ENCODE results near the gene VAC14. TPM values are rescaled to one million over a fixed set of nuclear protein-coding genes. Genes with fewer than 3 reads are reported as not detected.

The VAC14 gene
- polyA plus RNA-seq, 1 donor from 2014 or later, result 8.6 TPM

DNA sequence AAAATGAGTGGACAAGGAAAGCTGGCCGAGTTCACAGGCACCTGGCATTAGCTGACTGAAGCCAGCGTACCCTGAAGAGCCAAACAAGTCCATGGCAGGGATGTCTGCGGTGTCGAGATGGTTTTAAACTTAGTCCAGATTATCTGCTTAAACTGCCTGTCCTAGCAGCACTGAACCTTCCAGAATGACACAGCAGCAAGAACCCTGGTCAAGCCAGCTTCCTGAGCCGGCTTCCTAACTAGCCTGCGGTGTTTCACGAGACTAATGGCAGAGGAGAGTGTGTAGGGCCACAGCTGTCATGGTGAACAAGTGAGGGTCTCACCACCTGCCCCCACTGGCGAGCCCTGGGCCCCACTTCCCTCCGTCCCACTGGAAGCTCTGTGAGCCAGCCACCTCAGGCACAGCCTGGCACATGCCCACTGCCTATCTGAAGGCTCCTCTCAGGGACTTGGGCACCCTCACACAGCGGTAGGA lies 86.3 kb downstream of the VAC14 start:
- H3K9me3 ChIP-seq (ENCODE audit: low read length), result no peaks in the 10 kb centered on the region
- H3K27ac ChIP-seq (ENCODE audit: low read length), result no peak overlapping the region
- no peaks in the 10 kb centered on the region for H3K9me2 ChIP-seq (ENCODE audit: insufficient read depth, low read length)
- H3K79me2 ChIP-seq (replicated peaks; ENCODE audit: insufficient read depth, low read length), result no peaks in the 10 kb centered on the region
- no peaks in the 10 kb centered on the region for H3K27me3 ChIP-seq (ENCODE audit: insufficient read depth, low read depth, low read length)
- TF ChIP-seq EP300 (conservative IDR thresholded peaks at IDR 0.05; ENCODE audit: poor library complexity, severe bottlenecking) (no peak), TAF1 (IDR thresholded peaks at IDR 0.05; ENCODE audit: low read depth) (no peak), POLR2AphosphoS5 (IDR thresholded peaks at IDR 0.05) (no peak), RAD21 (conservative IDR thresholded peaks at IDR 0.05) (no peak), EZH2 (IDR thresholded peaks at IDR 0.05; ENCODE audit: borderline replicate concordance, insufficient read depth, low read length, poor library complexity, severe bottlenecking) (no peak), SMC3 (conservative IDR thresholded peaks at IDR 0.05; ENCODE audit: poor library complexity) (no peak), MXI1 (conservative IDR thresholded peaks at IDR 0.05; ENCODE audit: poor library complexity, severe bottlenecking) (no peak)
- TF ChIP-seq, protein P1, sequence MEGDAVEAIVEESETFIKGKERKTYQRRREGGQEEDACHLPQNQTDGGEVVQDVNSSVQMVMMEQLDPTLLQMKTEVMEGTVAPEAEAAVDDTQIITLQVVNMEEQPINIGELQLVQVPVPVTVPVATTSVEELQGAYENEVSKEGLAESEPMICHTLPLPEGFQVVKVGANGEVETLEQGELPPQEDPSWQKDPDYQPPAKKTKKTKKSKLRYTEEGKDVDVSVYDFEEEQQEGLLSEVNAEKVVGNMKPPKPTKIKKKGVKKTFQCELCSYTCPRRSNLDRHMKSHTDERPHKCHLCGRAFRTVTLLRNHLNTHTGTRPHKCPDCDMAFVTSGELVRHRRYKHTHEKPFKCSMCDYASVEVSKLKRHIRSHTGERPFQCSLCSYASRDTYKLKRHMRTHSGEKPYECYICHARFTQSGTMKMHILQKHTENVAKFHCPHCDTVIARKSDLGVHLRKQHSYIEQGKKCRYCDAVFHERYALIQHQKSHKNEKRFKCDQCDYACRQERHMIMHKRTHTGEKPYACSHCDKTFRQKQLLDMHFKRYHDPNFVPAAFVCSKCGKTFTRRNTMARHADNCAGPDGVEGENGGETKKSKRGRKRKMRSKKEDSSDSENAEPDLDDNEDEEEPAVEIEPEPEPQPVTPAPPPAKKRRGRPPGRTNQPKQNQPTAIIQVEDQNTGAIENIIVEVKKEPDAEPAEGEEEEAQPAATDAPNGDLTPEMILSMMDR (IDR thresholded peaks at IDR 0.05; ENCODE audit: poor library complexity, severe bottlenecking), result no peak
- TF ChIP-seq, protein P2, sequence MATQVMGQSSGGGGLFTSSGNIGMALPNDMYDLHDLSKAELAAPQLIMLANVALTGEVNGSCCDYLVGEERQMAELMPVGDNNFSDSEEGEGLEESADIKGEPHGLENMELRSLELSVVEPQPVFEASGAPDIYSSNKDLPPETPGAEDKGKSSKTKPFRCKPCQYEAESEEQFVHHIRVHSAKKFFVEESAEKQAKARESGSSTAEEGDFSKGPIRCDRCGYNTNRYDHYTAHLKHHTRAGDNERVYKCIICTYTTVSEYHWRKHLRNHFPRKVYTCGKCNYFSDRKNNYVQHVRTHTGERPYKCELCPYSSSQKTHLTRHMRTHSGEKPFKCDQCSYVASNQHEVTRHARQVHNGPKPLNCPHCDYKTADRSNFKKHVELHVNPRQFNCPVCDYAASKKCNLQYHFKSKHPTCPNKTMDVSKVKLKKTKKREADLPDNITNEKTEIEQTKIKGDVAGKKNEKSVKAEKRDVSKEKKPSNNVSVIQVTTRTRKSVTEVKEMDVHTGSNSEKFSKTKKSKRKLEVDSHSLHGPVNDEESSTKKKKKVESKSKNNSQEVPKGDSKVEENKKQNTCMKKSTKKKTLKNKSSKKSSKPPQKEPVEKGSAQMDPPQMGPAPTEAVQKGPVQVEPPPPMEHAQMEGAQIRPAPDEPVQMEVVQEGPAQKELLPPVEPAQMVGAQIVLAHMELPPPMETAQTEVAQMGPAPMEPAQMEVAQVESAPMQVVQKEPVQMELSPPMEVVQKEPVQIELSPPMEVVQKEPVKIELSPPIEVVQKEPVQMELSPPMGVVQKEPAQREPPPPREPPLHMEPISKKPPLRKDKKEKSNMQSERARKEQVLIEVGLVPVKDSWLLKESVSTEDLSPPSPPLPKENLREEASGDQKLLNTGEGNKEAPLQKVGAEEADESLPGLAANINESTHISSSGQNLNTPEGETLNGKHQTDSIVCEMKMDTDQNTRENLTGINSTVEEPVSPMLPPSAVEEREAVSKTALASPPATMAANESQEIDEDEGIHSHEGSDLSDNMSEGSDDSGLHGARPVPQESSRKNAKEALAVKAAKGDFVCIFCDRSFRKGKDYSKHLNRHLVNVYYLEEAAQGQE (IDR thresholded peaks at IDR 0.05; ENCODE audit: borderline replicate concordance), result no peak
- H3K9ac ChIP-seq (ENCODE audit: low read length), result no peak overlapping the region
- no peak overlapping the region for H3K4me2 ChIP-seq (ENCODE audit: low read length)
- H4K20me1 ChIP-seq (ENCODE audit: insufficient read depth), result no peaks in the 10 kb centered on the region
- H3F3A ChIP-seq (ENCODE audit: insufficient read depth, low read length, poor library complexity, severe bottlenecking), result no peaks in the 10 kb centered on the region
- no peak overlapping the region for H3K4me3 ChIP-seq (ENCODE audit: low read length)
- no peak overlapping the region for H2AFZ ChIP-seq (ENCODE audit: low read depth, low read length)
- no peaks in the 10 kb centered on the region for H3K36me3 ChIP-seq (ENCODE audit: insufficient read depth, low read length)

DNA sequence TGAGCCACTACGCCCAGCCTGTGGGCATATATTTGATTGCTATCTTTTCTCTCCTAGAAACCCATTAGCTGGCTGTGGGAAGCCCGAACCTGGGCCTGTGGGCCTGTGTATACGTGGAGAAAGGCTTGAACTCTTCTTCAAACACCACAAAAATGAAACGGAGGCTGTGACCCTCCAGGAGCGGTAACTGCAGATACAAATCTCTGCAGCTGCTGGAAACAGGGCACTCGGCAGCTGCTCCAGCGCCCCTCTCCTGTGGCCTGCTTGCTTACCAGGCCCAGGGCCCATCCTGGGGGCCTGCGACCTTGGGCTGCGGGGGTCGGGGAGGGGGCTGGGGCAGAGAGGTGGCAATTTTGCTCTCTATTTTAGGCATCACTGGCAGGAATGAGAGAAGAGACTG lies 87.1 kb downstream of the VAC14 start:
- Histone ChIP-seq H3K9ac (ENCODE audit: low read length) (no peak overlapping the region), H3K4me2 (ENCODE audit: low read length) (no peak overlapping the region), H3K79me2 (replicated peaks; ENCODE audit: insufficient read depth, low read length) (no peaks in the 10 kb centered on the region), H3K27me3 (ENCODE audit: insufficient read depth, low read depth, low read length) (no peaks in the 10 kb centered on the region), H3K4me3 (ENCODE audit: low read length) (no peak overlapping the region), H2AFZ (ENCODE audit: low read depth, low read length) (no peak overlapping the region), H3K9me3 (ENCODE audit: low read length) (no peaks in the 10 kb centered on the region), H3K36me3 (ENCODE audit: insufficient read depth, low read length) (no peaks in the 10 kb centered on the region), H3K9me2 (ENCODE audit: insufficient read depth, low read length) (no peaks in the 10 kb centered on the region), H3F3A (ENCODE audit: insufficient read depth, low read length, poor library complexity, severe bottlenecking) (no peaks in the 10 kb centered on the region), H3K27ac (ENCODE audit: low read length) (no peak overlapping the region), H4K20me1 (ENCODE audit: insufficient read depth) (no peaks in the 10 kb centered on the region)
- no peak for TF ChIP-seq MXI1 (conservative IDR thresholded peaks at IDR 0.05; ENCODE audit: poor library complexity, severe bottlenecking)
- TF ChIP-seq TAF1 (IDR thresholded peaks at IDR 0.05; ENCODE audit: low read depth), result no peak
- TF ChIP-seq EP300 (conservative IDR thresholded peaks at IDR 0.05; ENCODE audit: poor library complexity, severe bottlenecking), result no peak
- TF ChIP-seq RAD21 (conservative IDR thresholded peaks at IDR 0.05), result no peak
- TF ChIP-seq SMC3 (conservative IDR thresholded peaks at IDR 0.05; ENCODE audit: poor library complexity), result no peak
- TF ChIP-seq, protein P2 (IDR thresholded peaks at IDR 0.05; ENCODE audit: borderline replicate concordance), result no peak
- TF ChIP-seq, protein P1 (IDR thresholded peaks at IDR 0.05; ENCODE audit: poor library complexity, severe bottlenecking), result no peak
- TF ChIP-seq POLR2AphosphoS5 (IDR thresholded peaks at IDR 0.05), result no peak
